ENCODE data around the gene SMAD3.

SMAD3 gene

GRCh38 chr15:67208396-67208795, 143.0 kb downstream of the SMAD3 start:
- no peak for DNase-seq

GRCh38 chr15:67210555-67211168, 145.3 kb downstream of the SMAD3 start:
- DNase-seq: no peak

- DNase-seq: no peak
Observed at GRCh38 chr15:67212684-67213367, 147.4 kb downstream of the SMAD3 start.

- no peak for DNase-seq
Observed at GRCh38 chr15:67215102-67215501, 149.7 kb downstream of the SMAD3 start.

GRCh38 chr15:67216859-67217258, 151.5 kb downstream of the SMAD3 start:
- no peak for DNase-seq

- no peak for DNase-seq
Observed at GRCh38 chr15:67218428-67218827, 153.0 kb downstream of the SMAD3 start.

GRCh38 chr15:67219288-67219687, 153.9 kb downstream of the SMAD3 start:
- DNase-seq: no peak

- no peak for DNase-seq
Observed at GRCh38 chr15:67224889-67225288, 159.5 kb downstream of the SMAD3 start.

- no peak for DNase-seq
Observed at GRCh38 chr15:67225336-67225735, 159.9 kb downstream of the SMAD3 start.

- DNase-seq: no peak
Observed at GRCh38 chr15:67227431-67227830, 162.0 kb downstream of the SMAD3 start.

GRCh38 chr15:67227846-67228245, 162.4 kb downstream of the SMAD3 start:
- no peak for DNase-seq

GRCh38 chr15:67228286-67228685, 162.9 kb downstream of the SMAD3 start:
- no peak for DNase-seq

- no peak for DNase-seq
Observed at GRCh38 chr15:67230504-67230903, 165.1 kb downstream of the SMAD3 start.

GRCh38 chr15:67232591-67232990, 167.2 kb downstream of the SMAD3 start:
- DNase-seq: no peak

GRCh38 chr15:67240235-67241131, 175.1 kb downstream of the SMAD3 start:
- DNase-seq: no peak

- DNase-seq: no peak
Observed at GRCh38 chr15:67241132-67241855, 175.9 kb downstream of the SMAD3 start.

GRCh38 chr15:67242708-67243111, 177.3 kb downstream of the SMAD3 start:
- DNase-seq: no peak
